Amniotic stem cell (primary cell): Measurements from ENCODE around the gene LAMC2.
A peak's percentile ranks its signal among the peaks of the same experiment; 100 is the strongest.
"Not testable (repeated sequence)": the region's sequence is repeated elsewhere in the genome, so short reads cannot be mapped to it uniquely, and the experiment has no call there.

Experiments used
- DNase-seq: peaks from one replicate; lab custom pipeline; 2025; lab: John Stamatoyannopoulos, UW

The LAMC2 gene

GRCh38 chr1:183185941-183186490 lies at the start of gene LAMC2:
Gene LAMC2, plus strand, starts transcription at chr1:183186264. Its CDS starts 89 bp downstream, at chr1:183186353.
- DNase-seq: no peak

DNA sequence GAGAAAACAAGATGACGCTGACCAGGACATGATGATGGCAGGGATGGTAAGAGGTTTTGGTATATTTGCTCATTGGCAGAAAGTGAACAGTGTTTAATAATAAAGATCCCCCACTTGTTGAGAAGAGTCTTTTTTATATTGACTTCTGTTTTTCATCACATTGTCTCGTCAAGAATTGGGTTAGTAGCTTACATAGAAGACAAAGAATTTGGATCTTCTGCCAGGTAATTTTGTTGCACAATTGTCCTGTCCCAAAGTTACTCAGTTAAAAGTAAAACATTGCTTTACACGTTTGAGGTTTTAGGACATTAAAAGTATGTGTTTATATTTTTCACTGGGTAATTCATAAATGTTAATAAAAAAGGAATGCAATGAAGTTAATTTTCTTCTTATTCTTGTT lies 48.3 kb upstream of the LAMC2 start:
- DNase-seq: no peak

GRCh38 chr1:183138301-183138700 lies 47.8 kb upstream of the LAMC2 start:
- no peak for DNase-seq

DNA sequence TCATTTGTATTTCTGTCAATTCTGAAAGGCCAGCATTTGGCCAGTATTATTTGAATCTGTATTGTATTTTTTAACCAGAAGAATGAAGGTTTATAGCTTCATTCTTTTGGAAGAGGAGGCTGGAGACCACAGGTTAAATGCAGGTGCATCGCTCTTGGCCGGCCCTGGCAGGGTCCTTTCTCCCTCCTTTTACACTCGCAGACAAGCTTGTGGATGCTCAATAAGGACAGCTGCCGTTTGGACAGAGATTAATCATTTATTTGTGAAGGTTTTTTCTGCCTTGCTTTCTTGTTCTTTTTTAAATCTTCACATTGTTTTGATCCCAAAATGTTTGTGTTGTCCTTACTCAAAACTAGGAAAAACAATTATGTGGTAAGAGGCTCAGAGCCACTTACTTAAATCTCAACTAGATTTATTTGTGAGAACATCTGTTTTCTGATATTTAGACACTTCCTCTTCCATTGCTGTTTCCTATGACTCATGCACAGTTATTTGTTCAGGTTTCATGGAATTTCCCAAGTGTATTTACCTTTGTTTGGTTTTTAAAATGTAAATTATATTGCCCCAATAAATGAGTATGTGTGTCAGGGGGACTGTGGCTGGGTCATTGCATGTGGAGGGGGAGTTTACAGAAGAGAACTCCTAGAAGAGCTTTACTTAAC lies 46.7 kb upstream of the LAMC2 start:
- DNase-seq: no peak

DNA sequence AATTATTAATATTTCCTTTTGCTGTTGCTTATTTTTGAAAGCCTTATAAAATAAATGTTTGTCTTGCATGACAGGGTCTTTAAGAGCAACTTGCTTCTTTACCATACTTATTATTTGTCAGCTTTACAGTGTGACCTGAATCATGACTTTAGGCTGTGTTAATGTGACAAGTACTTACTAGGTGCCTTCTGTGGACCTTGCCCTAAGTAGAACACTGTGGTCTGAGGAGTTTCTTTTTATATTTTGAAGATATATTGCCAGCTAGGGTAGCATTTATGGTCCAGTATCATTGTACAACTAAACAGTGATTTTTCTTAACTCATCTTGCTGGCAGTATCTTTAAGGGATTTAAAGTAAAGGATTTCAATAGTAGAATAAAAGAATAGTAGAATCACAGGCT lies 45.4 kb upstream of the LAMC2 start:
- no peak for DNase-seq

DNA sequence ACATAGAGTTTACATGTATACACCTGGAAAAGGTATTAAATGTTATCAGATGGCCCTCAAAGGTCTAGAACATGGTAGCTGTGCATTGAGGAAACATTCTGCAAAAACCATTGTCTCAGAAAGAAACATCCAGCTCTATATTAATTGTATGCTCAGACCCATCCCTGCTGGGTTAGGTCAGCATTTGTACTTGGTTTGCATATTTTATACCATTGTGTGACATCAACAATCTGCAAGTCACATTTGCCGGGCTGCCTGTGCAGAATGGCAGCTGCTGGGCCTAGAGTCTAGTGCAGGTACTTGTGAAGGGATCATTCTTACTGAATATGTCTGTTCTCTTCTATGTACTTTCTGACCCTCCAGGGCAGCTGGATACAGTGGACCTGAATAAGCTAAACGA lies 43.9 kb upstream of the LAMC2 start:
- DNase-seq: no peak

GRCh38 chr1:183143576-183144315 lies 42.3 kb upstream of the LAMC2 start:
- DNase-seq: no peak

DNA sequence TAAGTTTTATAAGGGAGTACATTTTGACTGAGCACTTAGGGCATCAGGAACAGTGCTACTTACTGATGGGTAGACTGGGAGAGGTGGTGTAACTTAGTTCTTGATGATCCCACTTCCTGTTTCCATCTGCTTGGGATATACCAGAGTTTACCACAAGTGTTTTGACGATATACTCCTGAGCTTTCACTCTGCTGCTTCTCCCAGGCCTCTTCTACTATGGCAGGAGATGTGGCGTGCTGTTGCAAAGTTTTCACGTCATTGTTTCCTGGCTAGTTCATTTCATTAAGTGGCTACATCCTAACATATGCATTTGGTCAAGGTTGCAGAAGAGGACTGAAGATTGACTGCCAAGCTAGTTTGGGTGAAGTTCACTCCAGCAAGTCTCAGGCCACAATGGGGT lies 41.3 kb upstream of the LAMC2 start:
- DNase-seq: no peak

- no peak for DNase-seq
Measured at GRCh38 chr1:183147735-183148134, 38.3 kb upstream of the LAMC2 start.

DNA sequence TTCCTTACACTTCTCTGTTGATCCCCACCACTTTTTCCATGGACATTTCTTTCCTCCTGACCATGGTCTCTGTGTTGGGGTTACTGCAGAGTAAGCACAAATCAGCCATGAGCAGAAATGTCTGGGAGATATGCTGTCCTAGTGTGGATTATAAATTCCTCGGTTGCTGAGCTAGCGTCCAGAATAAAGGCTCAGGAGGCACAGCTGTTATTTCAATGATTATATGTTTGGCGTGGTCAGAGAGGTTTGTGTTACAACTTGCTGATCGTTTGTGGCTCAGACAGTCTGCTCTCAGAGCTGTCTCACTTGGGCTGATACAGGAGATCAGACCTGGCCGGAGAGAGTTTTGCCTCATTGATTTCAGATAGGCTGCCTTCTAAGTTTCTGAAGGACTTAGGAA lies 37.5 kb upstream of the LAMC2 start:
- DNase-seq: no peak

GRCh38 chr1:183149273-183149672 lies 36.8 kb upstream of the LAMC2 start:
- DNase-seq: no peak

DNA sequence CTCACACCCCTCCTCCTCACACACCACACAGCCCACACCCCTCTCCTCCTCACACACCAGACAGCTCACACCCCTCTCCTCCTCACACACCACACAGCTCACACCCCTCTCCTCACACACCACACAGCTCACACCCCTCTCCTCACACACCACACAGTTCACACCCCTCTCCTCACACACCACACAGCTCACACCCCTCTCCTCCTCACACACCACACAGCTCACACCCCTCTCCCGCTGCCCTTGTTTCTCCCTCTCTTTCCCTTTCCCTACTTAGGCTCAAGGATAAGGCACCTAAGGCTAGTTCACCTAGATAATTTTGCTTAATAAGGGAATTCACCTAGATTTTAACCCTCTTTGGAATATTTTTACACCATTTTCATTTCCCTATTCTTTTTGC lies 36.0 kb upstream of the LAMC2 start:
- DNase-seq: not testable (repeated sequence)

GRCh38 chr1:183150445-183150844 lies 35.6 kb upstream of the LAMC2 start:
- no peak for DNase-seq

- DNase-seq: no peak
Measured at GRCh38 chr1:183152180-183152579, 33.9 kb upstream of the LAMC2 start.

- no peak for DNase-seq
Measured at GRCh38 chr1:183155939-183156338, 30.1 kb upstream of the LAMC2 start.

GRCh38 chr1:183159960-183160359 lies 26.1 kb upstream of the LAMC2 start:
- no peak for DNase-seq

- DNase-seq: no peak
Measured at GRCh38 chr1:183161391-183161790, 24.7 kb upstream of the LAMC2 start.

GRCh38 chr1:183163316-183163715 lies 22.7 kb upstream of the LAMC2 start:
- peak; percentile 45 for DNase-seq

DNA sequence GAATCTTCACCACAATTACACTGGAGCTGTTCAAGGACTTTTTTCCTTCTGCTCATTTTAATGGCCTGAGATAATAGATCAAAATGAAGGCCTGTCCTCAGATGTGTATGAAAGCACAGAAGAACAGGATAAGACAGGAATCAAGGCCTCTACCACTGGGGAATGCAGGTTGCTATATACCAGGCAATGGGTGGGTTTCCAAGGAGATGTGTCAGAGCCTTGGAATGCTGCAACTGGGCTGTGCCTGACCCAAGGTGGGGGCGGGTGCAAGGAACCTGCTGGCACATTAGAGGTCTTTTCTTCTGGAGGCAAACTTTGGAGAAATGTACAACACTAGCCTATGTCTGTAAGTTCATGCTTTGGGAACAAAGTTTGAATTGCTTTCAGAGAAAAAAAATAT lies 21.7 kb upstream of the LAMC2 start:
- DNase-seq: no peak

DNA sequence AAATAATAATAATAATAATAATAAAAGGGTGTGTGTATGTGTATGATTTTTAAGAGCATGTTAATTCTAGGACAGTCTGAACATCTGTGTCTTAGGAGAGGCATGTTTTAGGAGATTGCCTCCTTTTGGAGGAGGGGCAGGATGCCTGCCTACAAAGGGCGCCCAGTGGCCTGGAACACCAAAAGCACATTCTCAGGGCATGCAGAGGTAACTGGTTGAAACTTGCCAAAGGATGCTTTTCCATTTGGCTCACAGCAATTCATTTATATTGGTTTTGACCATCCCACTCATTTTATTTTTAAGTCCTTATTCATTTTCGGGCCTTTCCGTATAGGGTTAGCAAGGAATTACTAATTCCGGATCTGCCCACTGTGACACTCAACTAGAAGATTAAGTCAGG lies 21.1 kb upstream of the LAMC2 start:
- no peak for DNase-seq

GRCh38 chr1:183165456-183165855 lies 20.6 kb upstream of the LAMC2 start:
- no peak for DNase-seq

DNA sequence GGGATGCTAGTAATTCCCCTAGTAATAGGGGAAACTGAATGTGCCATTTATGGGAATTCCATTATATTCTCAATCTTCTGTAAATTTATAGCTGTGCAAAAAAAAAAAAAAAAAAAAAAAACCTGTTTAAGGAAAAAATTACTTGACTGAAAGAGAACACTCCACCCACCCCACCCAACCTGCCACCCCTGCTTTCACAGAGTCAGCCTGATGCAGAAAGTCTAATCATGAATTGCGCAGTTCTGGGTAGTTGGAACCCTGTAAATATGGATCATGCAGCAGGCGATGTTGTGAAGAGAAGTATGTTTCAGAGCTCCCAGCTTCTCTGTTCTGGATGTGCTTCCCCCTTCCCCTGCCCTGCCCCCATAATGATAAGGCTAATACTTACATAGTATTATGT lies 19.6 kb upstream of the LAMC2 start:
- DNase-seq: no peak

GRCh38 chr1:183167676-183168075 lies 18.4 kb upstream of the LAMC2 start:
- no peak for DNase-seq

GRCh38 chr1:183168308-183168707 lies 17.8 kb upstream of the LAMC2 start:
- no peak for DNase-seq
